Measurements from ENCODE around the gene RBM20.

The RBM20 gene

GRCh38 chr10:110802090-110802489, 158.0 kb downstream of the RBM20 start:
- H3K36me3 ChIP-seq (ENCODE audit: insufficient read depth, low read length), result no peaks in the 10 kb centered on the region
- H3K4me3 ChIP-seq (ENCODE audit: low read length), result no peak overlapping the region
- peaks cover 5% of the 10 kb centered on the region for H3K4me1 ChIP-seq (ENCODE audit: insufficient read depth, low read length)
- no peak overlapping the region for H2AFZ ChIP-seq (ENCODE audit: low read depth, low read length)
- H3K27me3 ChIP-seq (ENCODE audit: insufficient read depth, low read length), result no peaks in the 10 kb centered on the region
- H3K9me3 ChIP-seq (ENCODE audit: low read length), result no peaks in the 10 kb centered on the region

- Histone ChIP-seq H3K4me3 (ENCODE audit: low read length) (no peak overlapping the region), H3K36me3 (ENCODE audit: insufficient read depth, low read length) (no peaks in the 10 kb centered on the region), H3K27me3 (ENCODE audit: insufficient read depth, low read length) (no peaks in the 10 kb centered on the region), H3K4me1 (ENCODE audit: insufficient read depth, low read length) (peaks cover 5% of the 10 kb centered on the region), H2AFZ (ENCODE audit: low read depth, low read length) (no peak overlapping the region), H3K9me3 (ENCODE audit: low read length) (no peaks in the 10 kb centered on the region)
These were observed 158.6 kb downstream of the RBM20 start for GRCh38 chr10:110802551-110803238.

- Histone ChIP-seq H3K9me3 (ENCODE audit: low read length) (no peaks in the 10 kb centered on the region), H3K4me1 (ENCODE audit: insufficient read depth, low read length) (peaks cover 5% of the 10 kb centered on the region), H2AFZ (ENCODE audit: low read depth, low read length) (no peak overlapping the region), H3K36me3 (ENCODE audit: insufficient read depth, low read length) (no peaks in the 10 kb centered on the region), H3K27me3 (ENCODE audit: insufficient read depth, low read length) (no peaks in the 10 kb centered on the region), H3K4me3 (ENCODE audit: low read length) (no peak overlapping the region)
These were observed 159.2 kb downstream of the RBM20 start for GRCh38 chr10:110803239-110803749.

- Histone ChIP-seq H3K36me3 (ENCODE audit: insufficient read depth, low read length) (no peaks in the 10 kb centered on the region), H3K4me3 (ENCODE audit: low read length) (no peak overlapping the region), H3K9me3 (ENCODE audit: low read length) (no peaks in the 10 kb centered on the region), H2AFZ (ENCODE audit: low read depth, low read length) (no peak overlapping the region), H3K4me1 (ENCODE audit: insufficient read depth, low read length) (peaks cover 5% of the 10 kb centered on the region), H3K27me3 (ENCODE audit: insufficient read depth, low read length) (no peaks in the 10 kb centered on the region)
These were observed 159.7 kb downstream of the RBM20 start for GRCh38 chr10:110803830-110804338.

- Histone ChIP-seq H3K36me3 (ENCODE audit: insufficient read depth, low read length) (no peaks in the 10 kb centered on the region), H3K9me3 (ENCODE audit: low read length) (no peaks in the 10 kb centered on the region), H3K4me1 (ENCODE audit: insufficient read depth, low read length) (peaks cover 5% of the 10 kb centered on the region), H3K4me3 (ENCODE audit: low read length) (no peak overlapping the region), H3K27me3 (ENCODE audit: insufficient read depth, low read length) (no peaks in the 10 kb centered on the region), H2AFZ (ENCODE audit: low read depth, low read length) (no peak overlapping the region)
These were observed 160.2 kb downstream of the RBM20 start for GRCh38 chr10:110804376-110804775.

GRCh38 chr10:110805292-110805691, 161.2 kb downstream of the RBM20 start:
- Histone ChIP-seq H3K4me1 (ENCODE audit: insufficient read depth, low read length) (peaks cover 5% of the 10 kb centered on the region), H3K27me3 (ENCODE audit: insufficient read depth, low read length) (no peaks in the 10 kb centered on the region), H3K36me3 (ENCODE audit: insufficient read depth, low read length) (no peaks in the 10 kb centered on the region), H3K9me3 (ENCODE audit: low read length) (no peaks in the 10 kb centered on the region), H3K4me3 (ENCODE audit: low read length) (no peak overlapping the region), H2AFZ (ENCODE audit: low read depth, low read length) (no peak overlapping the region)

- H3K27me3 ChIP-seq (ENCODE audit: insufficient read depth, low read length), result no peaks in the 10 kb centered on the region
- H3K9me3 ChIP-seq (ENCODE audit: low read length), result no peaks in the 10 kb centered on the region
- no peak overlapping the region for H3K4me3 ChIP-seq (ENCODE audit: low read length)
- H3K4me1 ChIP-seq (ENCODE audit: insufficient read depth, low read length), result peaks cover 5% of the 10 kb centered on the region
- H3K36me3 ChIP-seq (ENCODE audit: insufficient read depth, low read length), result no peaks in the 10 kb centered on the region
- H2AFZ ChIP-seq (ENCODE audit: low read depth, low read length), result no peak overlapping the region
These were observed 162.2 kb downstream of the RBM20 start for GRCh38 chr10:110806335-110806734.

- no peaks in the 10 kb centered on the region for H3K27me3 ChIP-seq (ENCODE audit: insufficient read depth, low read length)
- no peak overlapping the region for H2AFZ ChIP-seq (ENCODE audit: low read depth, low read length)
- H3K9me3 ChIP-seq (ENCODE audit: low read length), result no peaks in the 10 kb centered on the region
- H3K36me3 ChIP-seq (ENCODE audit: insufficient read depth, low read length), result no peaks in the 10 kb centered on the region
- H3K4me3 ChIP-seq (ENCODE audit: low read length), result no peak overlapping the region
- peaks cover 3% of the 10 kb centered on the region for H3K4me1 ChIP-seq (ENCODE audit: insufficient read depth, low read length)
These were observed 164.0 kb downstream of the RBM20 start for GRCh38 chr10:110808123-110808522.

- Histone ChIP-seq H2AFZ (ENCODE audit: low read depth, low read length) (no peak overlapping the region), H3K27me3 (ENCODE audit: insufficient read depth, low read length) (no peaks in the 10 kb centered on the region), H3K36me3 (ENCODE audit: insufficient read depth, low read length) (no peaks in the 10 kb centered on the region), H3K4me3 (ENCODE audit: low read length) (no peak overlapping the region), H3K4me1 (ENCODE audit: insufficient read depth, low read length) (peaks cover 3% of the 10 kb centered on the region), H3K9me3 (ENCODE audit: low read length) (no peaks in the 10 kb centered on the region)
These were observed 164.5 kb downstream of the RBM20 start for GRCh38 chr10:110808615-110809014.

- Histone ChIP-seq H3K4me3 (ENCODE audit: low read length) (no peak overlapping the region), H3K9me3 (ENCODE audit: low read length) (no peaks in the 10 kb centered on the region), H2AFZ (ENCODE audit: low read depth, low read length) (no peak overlapping the region), H3K27me3 (ENCODE audit: insufficient read depth, low read length) (no peaks in the 10 kb centered on the region), H3K4me1 (ENCODE audit: insufficient read depth, low read length) (no peaks in the 10 kb centered on the region), H3K36me3 (ENCODE audit: insufficient read depth, low read length) (no peaks in the 10 kb centered on the region)
These were observed 166.5 kb downstream of the RBM20 start for GRCh38 chr10:110810625-110811024.

GRCh38 chr10:110811791-110812581, 167.8 kb downstream of the RBM20 start:
- Histone ChIP-seq H3K27me3 (ENCODE audit: insufficient read depth, low read length) (no peaks in the 10 kb centered on the region), H3K9me3 (ENCODE audit: low read length) (no peaks in the 10 kb centered on the region), H3K36me3 (ENCODE audit: insufficient read depth, low read length) (no peaks in the 10 kb centered on the region), H3K4me1 (ENCODE audit: insufficient read depth, low read length) (no peaks in the 10 kb centered on the region), H3K4me3 (ENCODE audit: low read length) (no peak overlapping the region), H2AFZ (ENCODE audit: low read depth, low read length) (no peak overlapping the region)

GRCh38 chr10:110812583-110812982, 168.4 kb downstream of the RBM20 start:
- no peaks in the 10 kb centered on the region for H3K27me3 ChIP-seq (ENCODE audit: insufficient read depth, low read length)
- H3K9me3 ChIP-seq (ENCODE audit: low read length), result no peaks in the 10 kb centered on the region

GRCh38 chr10:110813743-110814472, 169.8 kb downstream of the RBM20 start:
- Histone ChIP-seq H2AFZ (ENCODE audit: low read depth, low read length) (no peak overlapping the region), H3K4me1 (ENCODE audit: insufficient read depth, low read length) (no peaks in the 10 kb centered on the region), H3K9me3 (ENCODE audit: low read length) (no peaks in the 10 kb centered on the region), H3K36me3 (ENCODE audit: insufficient read depth, low read length) (no peaks in the 10 kb centered on the region), H3K4me3 (ENCODE audit: low read length) (no peak overlapping the region), H3K27me3 (ENCODE audit: insufficient read depth, low read length) (no peaks in the 10 kb centered on the region)

More at GRCh38 chr10:110812583-110812982, 168.4 kb downstream of the RBM20 start:
- H3K4me1 ChIP-seq (ENCODE audit: insufficient read depth, low read length), result no peaks in the 10 kb centered on the region
- H2AFZ ChIP-seq (ENCODE audit: low read depth, low read length), result no peak overlapping the region
- no peaks in the 10 kb centered on the region for H3K36me3 ChIP-seq (ENCODE audit: insufficient read depth, low read length)
- H3K4me3 ChIP-seq (ENCODE audit: low read length), result no peak overlapping the region

Data from neuron (in vitro differentiated cells).